ENCODE data around the gene SPPL2B. TPM values are rescaled to one million over a fixed set of nuclear protein-coding genes. Genes with fewer than 3 reads are reported as not detected.

SPPL2B gene
- total RNA-seq, 1 experiment from 2014 or later, result 73.7 TPM

DNA sequence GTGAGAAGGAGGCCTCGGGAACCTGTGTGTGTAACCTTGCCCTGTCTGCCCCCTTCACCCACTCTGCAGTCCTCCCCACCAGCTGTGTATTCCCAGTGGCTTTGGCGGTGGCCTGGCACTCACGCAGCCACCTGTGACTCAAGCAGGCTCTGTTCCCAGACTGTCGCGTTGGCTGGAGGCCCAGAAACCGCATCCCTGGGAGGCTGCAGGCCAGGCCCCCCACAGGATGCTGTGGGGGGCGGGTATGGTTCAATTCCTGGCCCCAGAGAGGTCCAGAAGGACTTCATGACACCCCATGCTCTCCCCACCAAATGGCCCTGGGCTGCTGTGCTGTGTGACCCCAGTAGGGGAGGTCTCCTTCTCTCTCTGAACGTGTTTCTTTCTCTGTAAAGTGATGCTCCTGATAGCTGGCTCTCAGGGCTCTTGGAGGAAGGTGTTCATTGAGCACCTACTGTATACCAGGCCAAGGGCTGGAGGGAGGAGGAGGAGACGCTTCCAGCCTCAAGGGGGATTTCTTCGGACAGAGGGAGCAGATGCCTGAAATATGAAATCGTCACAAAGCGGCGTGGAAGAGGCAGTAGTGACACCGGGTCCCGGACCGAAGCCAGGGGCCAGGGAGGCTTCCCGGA lies 18.6 kb upstream of the SPPL2B start:
- Mint-ChIP-seq H3K36me3 (ENCODE audit: insufficient read depth in 1 of 3, low read depth in 3 of 3) (peaks cover 0 to 2% (median 0%) of the 10 kb centered on the region in 3 experiments; a peak in 2 of 7 replicates), H3K4me1 (peaks cover 4 to 27% of the 10 kb centered on the region in 2 experiments), H3K4me3 (no peak overlapping the region), H3K27me3 (ENCODE audit: low read depth) (peaks cover 73% of the 10 kb centered on the region), H3K9me3 (peaks cover 0 to 3% of the 10 kb centered on the region in 2 experiments; a peak in 3 of 5 replicates), H3K27ac (no peak overlapping the region)
- no peak overlapping the region for H3K4me2 ChIP-seq (ENCODE audit: insufficient read depth, insufficient read length, low read length)
- no peaks in the 10 kb centered on the region for H3K79me1 ChIP-seq (ENCODE audit: insufficient read depth, low read depth, low read length, poor library complexity, severe bottlenecking)
- TF ChIP-seq, protein P1, sequence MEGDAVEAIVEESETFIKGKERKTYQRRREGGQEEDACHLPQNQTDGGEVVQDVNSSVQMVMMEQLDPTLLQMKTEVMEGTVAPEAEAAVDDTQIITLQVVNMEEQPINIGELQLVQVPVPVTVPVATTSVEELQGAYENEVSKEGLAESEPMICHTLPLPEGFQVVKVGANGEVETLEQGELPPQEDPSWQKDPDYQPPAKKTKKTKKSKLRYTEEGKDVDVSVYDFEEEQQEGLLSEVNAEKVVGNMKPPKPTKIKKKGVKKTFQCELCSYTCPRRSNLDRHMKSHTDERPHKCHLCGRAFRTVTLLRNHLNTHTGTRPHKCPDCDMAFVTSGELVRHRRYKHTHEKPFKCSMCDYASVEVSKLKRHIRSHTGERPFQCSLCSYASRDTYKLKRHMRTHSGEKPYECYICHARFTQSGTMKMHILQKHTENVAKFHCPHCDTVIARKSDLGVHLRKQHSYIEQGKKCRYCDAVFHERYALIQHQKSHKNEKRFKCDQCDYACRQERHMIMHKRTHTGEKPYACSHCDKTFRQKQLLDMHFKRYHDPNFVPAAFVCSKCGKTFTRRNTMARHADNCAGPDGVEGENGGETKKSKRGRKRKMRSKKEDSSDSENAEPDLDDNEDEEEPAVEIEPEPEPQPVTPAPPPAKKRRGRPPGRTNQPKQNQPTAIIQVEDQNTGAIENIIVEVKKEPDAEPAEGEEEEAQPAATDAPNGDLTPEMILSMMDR (conservative IDR thresholded peaks at IDR 0.05), result no peak
- no peaks in the 10 kb centered on the region; the same call in 1 of the 2 replicates for H3K27me3 ChIP-seq (ENCODE audit: insufficient read depth, low read length)
- H3K14ac ChIP-seq (ENCODE audit: insufficient read depth, low read length), result no peak overlapping the region
- H3K18ac ChIP-seq (ENCODE audit: insufficient read length, low read depth, low read length), result no peak overlapping the region
- H4K20me1 ChIP-seq (ENCODE audit: control insufficient read depth, insufficient read depth, insufficient read length), result no peaks in the 10 kb centered on the region
- H3K23me2 ChIP-seq (ENCODE audit: insufficient read length, low read depth, low read length, poor library complexity, severe bottlenecking), result no peaks in the 10 kb centered on the region
- H3K79me2 ChIP-seq (ENCODE audit: insufficient read depth, low read length), result no peaks in the 10 kb centered on the region
- H3K23ac ChIP-seq (ENCODE audit: insufficient read length, low read depth, low read length), result no peak overlapping the region
- H3K4me1 ChIP-seq (ENCODE audit: insufficient read depth, low read length), result no peaks in the 10 kb centered on the region
- no peak overlapping the region for H2BK20ac ChIP-seq (ENCODE audit: low read depth, low read length, poor library complexity, severe bottlenecking)
- H3K9me3 ChIP-seq (ENCODE audit: control insufficient read depth, low read depth, low read length), result no peaks in the 10 kb centered on the region
- no peak overlapping the region for H4K5ac ChIP-seq (ENCODE audit: insufficient read length, low read depth, low read length)
- H3K9ac ChIP-seq (ENCODE audit: extremely low read depth, insufficient read length, low read length), result no peak overlapping the region
- no peak for DNase-seq
- H4K91ac ChIP-seq (ENCODE audit: insufficient read length, low read depth, low read length), result no peak overlapping the region
- H3K27ac ChIP-seq (ENCODE audit: insufficient read length, low read depth, low read length), result no peak overlapping the region
- no peak overlapping the region for H4K8ac ChIP-seq (replicated peaks; ENCODE audit: insufficient read length, low read depth, low read length)
- WGBS (ENCODE audit: extremely low coverage, insufficient read length, low lambda C conversion rate), result no CpG with 5 or more reads among the region's 17 CpGs
- no peak overlapping the region for H2AFZ ChIP-seq (ENCODE audit: low read length)
- H3K56ac ChIP-seq (ENCODE audit: insufficient read length, low read depth, low read length), result no peak overlapping the region
- H2BK15ac ChIP-seq (ENCODE audit: low read depth, low read length), result no peak overlapping the region
- no peak overlapping the region for H2BK5ac ChIP-seq (ENCODE audit: insufficient read length, low read length)
- no peak overlapping the region for H2BK120ac ChIP-seq (ENCODE audit: low read depth, low read length, poor library complexity, severe bottlenecking)
- H3T11ph ChIP-seq (ENCODE audit: low read length), result no peak overlapping the region
- H2AK5ac ChIP-seq (ENCODE audit: insufficient read length, low read length), result no peak overlapping the region
- H3K4ac ChIP-seq (ENCODE audit: low read depth, low read length), result no peak overlapping the region
- H2BK12ac ChIP-seq (ENCODE audit: insufficient read length, low read depth, low read length), result no peak overlapping the region

Data from H9 (cell line).